ENCODE measurements around the gene SF3A2. TPM values are rescaled to one million over a fixed set of nuclear protein-coding genes. Genes with fewer than 3 reads are reported as not detected.

The SF3A2 gene
- polyA plus RNA-seq, 1 donor from 2014 or later: 14.4 TPM

DNA sequence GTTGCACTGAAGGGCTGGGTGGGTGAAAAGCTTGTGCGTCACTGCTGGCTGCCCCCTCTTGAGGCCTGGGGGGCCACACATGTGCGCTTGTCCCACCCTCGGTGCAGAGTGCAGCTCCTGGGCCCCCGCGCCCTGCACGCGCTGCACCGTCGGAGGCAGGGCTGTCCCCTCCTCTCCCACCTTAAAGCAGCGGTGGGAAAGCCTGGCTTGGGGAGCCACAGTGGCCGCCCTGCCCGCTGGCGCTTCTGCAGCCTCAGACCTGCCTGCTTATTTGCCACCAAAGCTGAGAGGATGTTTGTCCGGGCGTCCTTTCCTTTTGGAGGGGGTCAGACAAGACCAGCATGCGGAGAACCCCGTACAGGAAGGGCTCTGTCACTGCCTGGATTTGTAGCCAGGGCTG lies 27.2 kb upstream of the SF3A2 start:
- no peaks in the 10 kb centered on the region for H3F3A ChIP-seq (ENCODE audit: insufficient read depth, low read length, poor library complexity, severe bottlenecking)
- H3K9me2 ChIP-seq (ENCODE audit: insufficient read depth, low read length): no peaks in the 10 kb centered on the region
- no peak overlapping the region for H3K4me2 ChIP-seq (ENCODE audit: low read length)
- TF ChIP-seq, protein P1, sequence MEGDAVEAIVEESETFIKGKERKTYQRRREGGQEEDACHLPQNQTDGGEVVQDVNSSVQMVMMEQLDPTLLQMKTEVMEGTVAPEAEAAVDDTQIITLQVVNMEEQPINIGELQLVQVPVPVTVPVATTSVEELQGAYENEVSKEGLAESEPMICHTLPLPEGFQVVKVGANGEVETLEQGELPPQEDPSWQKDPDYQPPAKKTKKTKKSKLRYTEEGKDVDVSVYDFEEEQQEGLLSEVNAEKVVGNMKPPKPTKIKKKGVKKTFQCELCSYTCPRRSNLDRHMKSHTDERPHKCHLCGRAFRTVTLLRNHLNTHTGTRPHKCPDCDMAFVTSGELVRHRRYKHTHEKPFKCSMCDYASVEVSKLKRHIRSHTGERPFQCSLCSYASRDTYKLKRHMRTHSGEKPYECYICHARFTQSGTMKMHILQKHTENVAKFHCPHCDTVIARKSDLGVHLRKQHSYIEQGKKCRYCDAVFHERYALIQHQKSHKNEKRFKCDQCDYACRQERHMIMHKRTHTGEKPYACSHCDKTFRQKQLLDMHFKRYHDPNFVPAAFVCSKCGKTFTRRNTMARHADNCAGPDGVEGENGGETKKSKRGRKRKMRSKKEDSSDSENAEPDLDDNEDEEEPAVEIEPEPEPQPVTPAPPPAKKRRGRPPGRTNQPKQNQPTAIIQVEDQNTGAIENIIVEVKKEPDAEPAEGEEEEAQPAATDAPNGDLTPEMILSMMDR (IDR thresholded peaks at IDR 0.05; ENCODE audit: poor library complexity, severe bottlenecking): no peak
- no peak for TF ChIP-seq POLR2AphosphoS5 (IDR thresholded peaks at IDR 0.05)
- no peak for TF ChIP-seq RAD21 (conservative IDR thresholded peaks at IDR 0.05)
- no peaks in the 10 kb centered on the region for H4K20me1 ChIP-seq (ENCODE audit: insufficient read depth)
- no peak overlapping the region for H2AFZ ChIP-seq (ENCODE audit: low read depth, low read length)
- no peaks in the 10 kb centered on the region for H3K79me2 ChIP-seq (replicated peaks; ENCODE audit: insufficient read depth, low read length)
- H3K27me3 ChIP-seq (ENCODE audit: insufficient read depth, low read depth, low read length): no peaks in the 10 kb centered on the region
- no peak overlapping the region for H3K27ac ChIP-seq (ENCODE audit: low read length)
- no peaks in the 10 kb centered on the region for H3K36me3 ChIP-seq (ENCODE audit: insufficient read depth, low read length)
- H3K9me3 ChIP-seq (ENCODE audit: low read length): no peaks in the 10 kb centered on the region
- no peak overlapping the region for H3K9ac ChIP-seq (ENCODE audit: low read length)
- no peak overlapping the region for H3K4me3 ChIP-seq (ENCODE audit: low read length)

DNA sequence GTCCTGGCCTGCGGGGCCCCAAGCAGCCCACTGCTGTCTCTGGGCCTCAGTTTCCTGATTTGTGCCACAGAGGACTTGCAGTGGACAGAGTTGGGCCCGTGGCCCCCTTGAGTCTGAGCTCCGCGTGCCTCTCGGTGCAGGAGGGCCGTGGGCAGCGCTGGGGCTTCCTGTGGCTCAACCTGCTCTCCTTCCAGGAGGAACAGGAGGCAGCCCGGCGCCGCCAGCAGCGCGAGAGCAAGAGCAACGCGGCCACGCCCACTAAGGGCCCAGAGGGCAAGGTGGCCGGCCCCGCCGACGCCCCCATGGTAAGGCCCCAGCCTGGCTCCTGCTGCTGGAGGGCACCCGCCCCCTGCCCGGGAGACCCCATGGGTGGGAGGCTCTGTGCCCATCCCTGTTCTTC lies 26.4 kb upstream of the SF3A2 start:
- Histone ChIP-seq H3F3A (ENCODE audit: insufficient read depth, low read length, poor library complexity, severe bottlenecking) (no peaks in the 10 kb centered on the region), H3K27me3 (ENCODE audit: insufficient read depth, low read depth, low read length) (no peaks in the 10 kb centered on the region), H4K20me1 (ENCODE audit: insufficient read depth) (no peaks in the 10 kb centered on the region), H3K9me2 (ENCODE audit: insufficient read depth, low read length) (no peaks in the 10 kb centered on the region), H3K36me3 (ENCODE audit: insufficient read depth, low read length) (no peaks in the 10 kb centered on the region), H3K9me3 (ENCODE audit: low read length) (no peaks in the 10 kb centered on the region), H3K27ac (ENCODE audit: low read length) (no peak overlapping the region), H3K4me2 (ENCODE audit: low read length) (no peak overlapping the region), H3K79me2 (replicated peaks; ENCODE audit: insufficient read depth, low read length) (no peaks in the 10 kb centered on the region), H3K4me3 (ENCODE audit: low read length) (no peak overlapping the region), H3K9ac (ENCODE audit: low read length) (no peak overlapping the region), H2AFZ (ENCODE audit: low read depth, low read length) (no peak overlapping the region)
- TF ChIP-seq TAF1 (IDR thresholded peaks at IDR 0.05; ENCODE audit: low read depth) (no peak), EZH2 (IDR thresholded peaks at IDR 0.05; ENCODE audit: borderline replicate concordance, insufficient read depth, low read length, poor library complexity, severe bottlenecking) (no peak), POLR2AphosphoS5 (IDR thresholded peaks at IDR 0.05) (no peak), MXI1 (conservative IDR thresholded peaks at IDR 0.05; ENCODE audit: poor library complexity, severe bottlenecking) (no peak), RAD21 (conservative IDR thresholded peaks at IDR 0.05) (no peak), EP300 (conservative IDR thresholded peaks at IDR 0.05; ENCODE audit: poor library complexity, severe bottlenecking) (no peak)
- TF ChIP-seq, protein P1 (IDR thresholded peaks at IDR 0.05; ENCODE audit: poor library complexity, severe bottlenecking): no peak
- TF ChIP-seq, protein P2, sequence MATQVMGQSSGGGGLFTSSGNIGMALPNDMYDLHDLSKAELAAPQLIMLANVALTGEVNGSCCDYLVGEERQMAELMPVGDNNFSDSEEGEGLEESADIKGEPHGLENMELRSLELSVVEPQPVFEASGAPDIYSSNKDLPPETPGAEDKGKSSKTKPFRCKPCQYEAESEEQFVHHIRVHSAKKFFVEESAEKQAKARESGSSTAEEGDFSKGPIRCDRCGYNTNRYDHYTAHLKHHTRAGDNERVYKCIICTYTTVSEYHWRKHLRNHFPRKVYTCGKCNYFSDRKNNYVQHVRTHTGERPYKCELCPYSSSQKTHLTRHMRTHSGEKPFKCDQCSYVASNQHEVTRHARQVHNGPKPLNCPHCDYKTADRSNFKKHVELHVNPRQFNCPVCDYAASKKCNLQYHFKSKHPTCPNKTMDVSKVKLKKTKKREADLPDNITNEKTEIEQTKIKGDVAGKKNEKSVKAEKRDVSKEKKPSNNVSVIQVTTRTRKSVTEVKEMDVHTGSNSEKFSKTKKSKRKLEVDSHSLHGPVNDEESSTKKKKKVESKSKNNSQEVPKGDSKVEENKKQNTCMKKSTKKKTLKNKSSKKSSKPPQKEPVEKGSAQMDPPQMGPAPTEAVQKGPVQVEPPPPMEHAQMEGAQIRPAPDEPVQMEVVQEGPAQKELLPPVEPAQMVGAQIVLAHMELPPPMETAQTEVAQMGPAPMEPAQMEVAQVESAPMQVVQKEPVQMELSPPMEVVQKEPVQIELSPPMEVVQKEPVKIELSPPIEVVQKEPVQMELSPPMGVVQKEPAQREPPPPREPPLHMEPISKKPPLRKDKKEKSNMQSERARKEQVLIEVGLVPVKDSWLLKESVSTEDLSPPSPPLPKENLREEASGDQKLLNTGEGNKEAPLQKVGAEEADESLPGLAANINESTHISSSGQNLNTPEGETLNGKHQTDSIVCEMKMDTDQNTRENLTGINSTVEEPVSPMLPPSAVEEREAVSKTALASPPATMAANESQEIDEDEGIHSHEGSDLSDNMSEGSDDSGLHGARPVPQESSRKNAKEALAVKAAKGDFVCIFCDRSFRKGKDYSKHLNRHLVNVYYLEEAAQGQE (IDR thresholded peaks at IDR 0.05; ENCODE audit: borderline replicate concordance): no peak

Data from neural cell (in vitro differentiated cells).